ENCODE measurements around the gene CMSS1.
A peak's percentile ranks its signal among the peaks of the same experiment; 100 is the strongest.

The CMSS1 gene

GRCh38 chr3:99872923-99873254 lies 55.2 kb downstream of the CMSS1 start:
- no peak overlapping the region for H3K27ac ChIP-seq
- no peak for DNase-seq (ENCODE audit: low read depth, low spot score)

GRCh38 chr3:99873269-99874102 lies 55.8 kb downstream of the CMSS1 start:
- no peak overlapping the region for H3K27ac ChIP-seq
- DNase-seq (ENCODE audit: low read depth, low spot score): no peak

GRCh38 chr3:99874237-99875002 lies 56.8 kb downstream of the CMSS1 start:
- H3K27ac ChIP-seq: no peak overlapping the region
- no peak for DNase-seq (ENCODE audit: low read depth, low spot score)

- H3K27ac ChIP-seq: peak overlapping the region; percentile 58
- DNase-seq (ENCODE audit: low read depth, low spot score): no peak
These were observed 57.9 kb downstream of the CMSS1 start for GRCh38 chr3:99875581-99875928.

- no peak for DNase-seq (ENCODE audit: low read depth, low spot score)
- peak overlapping the region; percentile 58 for H3K27ac ChIP-seq
These were observed 58.5 kb downstream of the CMSS1 start for GRCh38 chr3:99875929-99876841.

- no peak for DNase-seq (ENCODE audit: low read depth, low spot score)
- H3K27ac ChIP-seq: peak overlapping the region; percentile 58
These were observed 59.4 kb downstream of the CMSS1 start for GRCh38 chr3:99877031-99877579.

GRCh38 chr3:99878005-99878404 lies 60.3 kb downstream of the CMSS1 start:
- DNase-seq (ENCODE audit: low read depth, low spot score): peak; percentile 59
- peak overlapping the region; percentile 58 for H3K27ac ChIP-seq

GRCh38 chr3:99879275-99879674 lies 61.6 kb downstream of the CMSS1 start:
- no peak overlapping the region for H3K27ac ChIP-seq
- no peak for DNase-seq (ENCODE audit: low read depth, low spot score)

- DNase-seq (ENCODE audit: low read depth, low spot score): no peak
- H3K27ac ChIP-seq: no peak overlapping the region
These were observed 63.5 kb downstream of the CMSS1 start for GRCh38 chr3:99881121-99881524.

- DNase-seq (ENCODE audit: low read depth, low spot score): no peak
- H3K27ac ChIP-seq: no peak overlapping the region
These were observed 64.9 kb downstream of the CMSS1 start for GRCh38 chr3:99882436-99883137.

GRCh38 chr3:99883138-99883461 lies 65.4 kb downstream of the CMSS1 start:
- no peak for DNase-seq (ENCODE audit: low read depth, low spot score)
- no peak overlapping the region for H3K27ac ChIP-seq

GRCh38 chr3:99883693-99884092 lies 66.0 kb downstream of the CMSS1 start:
- H3K27ac ChIP-seq: peak overlapping the region; percentile 33
- DNase-seq (ENCODE audit: low read depth, low spot score): no peak

- no peak for DNase-seq (ENCODE audit: low read depth, low spot score)
- H3K27ac ChIP-seq: peak overlapping the region; percentile 33
These were observed 66.8 kb downstream of the CMSS1 start for GRCh38 chr3:99884484-99884883.

- DNase-seq (ENCODE audit: low read depth, low spot score): no peak
- peak overlapping the region; percentile 33 for H3K27ac ChIP-seq
These were observed 67.4 kb downstream of the CMSS1 start for GRCh38 chr3:99885085-99885484.

GRCh38 chr3:99885851-99886250 lies 68.2 kb downstream of the CMSS1 start:
- H3K27ac ChIP-seq: no peak overlapping the region
- no peak for DNase-seq (ENCODE audit: low read depth, low spot score)

GRCh38 chr3:99891610-99892285 lies 74.1 kb downstream of the CMSS1 start:
- no peak for DNase-seq (ENCODE audit: low read depth, low spot score)
- no peak overlapping the region for H3K27ac ChIP-seq

GRCh38 chr3:99892332-99892731 lies 74.7 kb downstream of the CMSS1 start:
- H3K27ac ChIP-seq: no peak overlapping the region
- DNase-seq (ENCODE audit: low read depth, low spot score): no peak

GRCh38 chr3:99895131-99895696 lies 77.6 kb downstream of the CMSS1 start:
- DNase-seq (ENCODE audit: low read depth, low spot score): no peak
- H3K27ac ChIP-seq: peak overlapping the region; percentile 84

Measured in epithelial cell of prostate (primary cell).